Loucy (cell line): ENCODE measurements around the gene TSHZ2.
"Not testable (repeated sequence)": the region's sequence is repeated elsewhere in the genome, so short reads cannot be mapped to it uniquely, and the experiment has no call there.

Source experiments
- H2AFZ ChIP-seq: fragments of 200-600 bp; sonication (generic); 2 replicates; pipeline ENCODE4 v1.6.0; 2016; ENCODE audit warnings: antibody characterized with exemption, mild to moderate bottlenecking, low read length, moderate library complexity
- H3F3A ChIP-seq: fragments of 200-600 bp; 2 replicates; pipeline ENCODE4 v1.6.0; 2016; ENCODE audit warnings: antibody characterized with exemption, low read depth, mild to moderate bottlenecking
- H3K27me3 ChIP-seq: fragments of 200-600 bp; sonication (generic); 2 replicates; pipeline ENCODE4 v1.6.1; 2014; ENCODE audit warnings: low read length, mild to moderate bottlenecking; ENCODE audit not compliant: insufficient read depth, poor library complexity, severe bottlenecking
- H3K36me3 ChIP-seq: fragments of 200-600 bp; sonication (generic); 2 replicates; pipeline ENCODE4 v1.6.1; 2016; ENCODE audit warnings: low read length; ENCODE audit not compliant: insufficient read depth
- H3K4me1 ChIP-seq: fragments of 200-600 bp; sonication (generic); 2 replicates; pipeline ENCODE4 v1.5.1; 2014; ENCODE audit warnings: low read length, mild to moderate bottlenecking; ENCODE audit not compliant: insufficient read depth, poor library complexity, severe bottlenecking
- H3K4me2 ChIP-seq: fragments of 200-600 bp; sonication (generic); 2 replicates; pipeline ENCODE4 v1.6.0; 2014; ENCODE audit warnings: antibody characterized with exemption, low read length, low read depth, mild to moderate bottlenecking; ENCODE audit not compliant: poor library complexity, severe bottlenecking
- H3K4me3 ChIP-seq: fragments of 200-600 bp; sonication (generic); 2 replicates; pipeline ENCODE4 v1.5.1; 2014; ENCODE audit warnings: low read length, mild to moderate bottlenecking, mixed read lengths; ENCODE audit not compliant: poor library complexity, severe bottlenecking
- H3K79me2 ChIP-seq: fragments of 200-600 bp; sonication (generic); 2 replicates; pipeline ENCODE4 v1.6.1; 2014; ENCODE audit warnings: low read length; ENCODE audit not compliant: insufficient read depth
- H3K9ac ChIP-seq: fragments of 200-600 bp; sonication (generic); 2 replicates; pipeline ENCODE4 v1.6.0; 2014; ENCODE audit warnings: mild to moderate bottlenecking, low read depth, low read length, moderate library complexity; ENCODE audit not compliant: poor library complexity, severe bottlenecking
- H3K9me2 ChIP-seq: fragments of 200-600 bp; sonication (generic); replicated peaks from 2 replicates; pipeline ENCODE4 v1.6.1; 2016; ENCODE audit warnings: low read depth, low read length, mixed read lengths
- H3K9me3 ChIP-seq: fragments of 200-600 bp; sonication (generic); 2 replicates; pipeline ENCODE4 v1.6.1; 2014; ENCODE audit warnings: mild to moderate bottlenecking, antibody characterized with exemption, low read length, low read depth; ENCODE audit not compliant: insufficient read depth
- H4K20me1 ChIP-seq: fragments of 200-600 bp; sonication (generic); 2 replicates; pipeline ENCODE4 v1.6.0; 2014; ENCODE audit warnings: antibody characterized with exemption, low read length, mild to moderate bottlenecking; ENCODE audit not compliant: insufficient read depth, poor library complexity, severe bottlenecking
- EZH2phosphoT487 ChIP-seq: fragments of 200-600 bp; IDR thresholded peaks from 2 replicates; pipeline ENCODE4 v1.6.1; 2018; ENCODE audit warnings: antibody characterized with exemption, mild to moderate bottlenecking, moderate library complexity, borderline replicate concordance
- TF ChIP-seq, protein P1 (sequence below): fragments of 200-600 bp; sonication (generic); conservative IDR thresholded peaks from 2 replicates; pipeline ENCODE4 v1.5.1; 2014; ENCODE audit warnings: mild to moderate bottlenecking, antibody characterized with exemption, low read length

TSHZ2 gene

GRCh38 chr20:53534037-53534436 is 561.9 kb downstream of the TSHZ2 start:
- Histone ChIP-seq H4K20me1 (no peaks in the 10 kb centered on the region), H3K79me2 (no peaks in the 10 kb centered on the region), H3K9ac (no peak overlapping the region), H3K27me3 (no peaks in the 10 kb centered on the region), H3K4me2 (no peak overlapping the region), H3F3A (no peaks in the 10 kb centered on the region), H3K4me1 (no peaks in the 10 kb centered on the region), H3K9me2 (no peaks in the 10 kb centered on the region), H3K9me3 (no peaks in the 10 kb centered on the region), H3K4me3 (no peak overlapping the region), H2AFZ (no peak overlapping the region), H3K36me3 (no peaks in the 10 kb centered on the region)
- TF ChIP-seq EZH2phosphoT487 = no peak
- TF ChIP-seq, protein P1, sequence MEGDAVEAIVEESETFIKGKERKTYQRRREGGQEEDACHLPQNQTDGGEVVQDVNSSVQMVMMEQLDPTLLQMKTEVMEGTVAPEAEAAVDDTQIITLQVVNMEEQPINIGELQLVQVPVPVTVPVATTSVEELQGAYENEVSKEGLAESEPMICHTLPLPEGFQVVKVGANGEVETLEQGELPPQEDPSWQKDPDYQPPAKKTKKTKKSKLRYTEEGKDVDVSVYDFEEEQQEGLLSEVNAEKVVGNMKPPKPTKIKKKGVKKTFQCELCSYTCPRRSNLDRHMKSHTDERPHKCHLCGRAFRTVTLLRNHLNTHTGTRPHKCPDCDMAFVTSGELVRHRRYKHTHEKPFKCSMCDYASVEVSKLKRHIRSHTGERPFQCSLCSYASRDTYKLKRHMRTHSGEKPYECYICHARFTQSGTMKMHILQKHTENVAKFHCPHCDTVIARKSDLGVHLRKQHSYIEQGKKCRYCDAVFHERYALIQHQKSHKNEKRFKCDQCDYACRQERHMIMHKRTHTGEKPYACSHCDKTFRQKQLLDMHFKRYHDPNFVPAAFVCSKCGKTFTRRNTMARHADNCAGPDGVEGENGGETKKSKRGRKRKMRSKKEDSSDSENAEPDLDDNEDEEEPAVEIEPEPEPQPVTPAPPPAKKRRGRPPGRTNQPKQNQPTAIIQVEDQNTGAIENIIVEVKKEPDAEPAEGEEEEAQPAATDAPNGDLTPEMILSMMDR = no peak

- Histone ChIP-seq H3K36me3 (no peaks in the 10 kb centered on the region), H4K20me1 (no peaks in the 10 kb centered on the region), H2AFZ (no peak overlapping the region), H3F3A (no peaks in the 10 kb centered on the region), H3K9me2 (no peaks in the 10 kb centered on the region), H3K4me1 (no peaks in the 10 kb centered on the region), H3K4me2 (no peak overlapping the region), H3K79me2 (no peaks in the 10 kb centered on the region), H3K4me3 (no peak overlapping the region), H3K9me3 (no peaks in the 10 kb centered on the region), H3K27me3 (no peaks in the 10 kb centered on the region), H3K9ac (no peak overlapping the region)
- TF ChIP-seq, protein P1 = no peak
These were observed 563.7 kb downstream of the TSHZ2 start for GRCh38 chr20:53535878-53536277.

DNA sequence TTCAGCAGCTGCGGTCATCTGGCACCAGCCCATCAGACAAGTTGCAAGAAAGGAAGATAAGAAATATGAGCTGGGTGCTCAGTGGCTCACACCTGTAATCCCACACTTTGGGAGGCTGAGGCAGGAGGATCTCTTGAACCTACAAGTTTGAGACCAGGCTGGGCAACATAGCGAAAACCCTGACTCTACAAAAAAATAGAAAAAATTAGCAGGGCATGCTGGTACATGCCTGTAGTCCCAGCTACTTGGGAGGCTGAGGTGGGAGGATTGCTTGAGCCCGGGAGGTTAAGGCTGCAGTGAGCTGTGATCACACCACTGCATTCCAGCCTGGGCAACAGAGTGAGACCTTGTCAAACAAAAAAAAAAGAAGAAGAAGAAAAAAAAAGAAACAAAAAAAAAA is 564.2 kb downstream of the TSHZ2 start:
- not testable (repeated sequence) for H3K27me3 ChIP-seq, H3K4me2 ChIP-seq, H3F3A ChIP-seq, H4K20me1 ChIP-seq, H3K9ac ChIP-seq, H3K79me2 ChIP-seq, H2AFZ ChIP-seq, H3K36me3 ChIP-seq, H3K4me1 ChIP-seq, H3K4me3 ChIP-seq, H3K9me2 ChIP-seq, H3K9me3 ChIP-seq

GRCh38 chr20:53539516-53539915 is 567.4 kb downstream of the TSHZ2 start:
- Histone ChIP-seq H4K20me1 (no peaks in the 10 kb centered on the region), H3K27me3 (no peaks in the 10 kb centered on the region), H3K36me3 (no peaks in the 10 kb centered on the region), H3K9ac (no peak overlapping the region), H3K4me3 (no peak overlapping the region), H3K79me2 (no peaks in the 10 kb centered on the region), H2AFZ (no peak overlapping the region), H3K4me1 (no peaks in the 10 kb centered on the region), H3F3A (no peaks in the 10 kb centered on the region), H3K9me3 (no peaks in the 10 kb centered on the region), H3K4me2 (no peak overlapping the region), H3K9me2 (no peaks in the 10 kb centered on the region)
- TF ChIP-seq EZH2phosphoT487 = no peak
- TF ChIP-seq, protein P1 = no peak
